HPDE6-E6E7 (cell line): ENCODE measurements around the gene PNMA1.
"Not testable (repeated sequence)": the region's sequence is repeated elsewhere in the genome, so short reads cannot be mapped to it uniquely, and the experiment has no call there.

Experiments used
- DNase-seq: peaks from one replicate; pipeline ENCODE4 v3.0.0; 2011; ENCODE audit warnings: missing footprints; ENCODE audit errors: extremely low spot score

PNMA1 gene

DNA sequence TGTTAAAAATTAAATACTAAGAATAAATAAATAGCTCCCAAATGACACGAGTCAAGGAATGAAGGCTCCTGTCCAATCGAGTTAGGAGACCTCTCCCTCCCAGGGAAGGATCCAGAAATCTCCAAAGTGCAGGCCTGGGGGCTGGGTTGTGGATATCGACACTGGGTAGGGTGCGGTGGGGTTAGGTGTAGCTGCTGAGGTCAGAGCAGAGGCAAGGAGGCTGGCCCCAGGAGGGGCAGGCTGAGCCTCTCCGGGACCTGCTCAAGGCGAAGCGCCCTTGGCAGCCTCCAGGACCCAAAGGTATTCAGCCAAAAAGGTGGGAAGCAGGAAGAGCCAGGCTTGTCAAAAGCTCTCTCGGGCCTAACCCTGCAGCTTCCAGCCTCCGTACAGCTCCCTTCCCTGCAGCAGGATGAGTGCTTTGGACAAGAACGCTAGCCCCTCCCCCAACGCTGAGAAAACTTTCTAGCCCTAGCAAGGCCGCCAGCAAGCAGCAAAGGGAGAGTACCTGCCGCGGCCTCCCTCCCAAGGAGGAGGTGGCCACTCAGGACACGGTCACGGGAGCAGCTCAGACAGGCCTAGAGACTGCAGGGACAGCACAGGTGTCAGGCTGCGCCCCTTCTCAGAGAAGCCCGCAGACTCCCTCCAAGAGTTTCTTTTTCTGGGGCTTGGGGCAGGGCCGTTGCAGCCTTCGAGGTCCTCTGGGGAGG, 3.7 kb upstream of the PNMA1 start:
- no peak for DNase-seq

DNA sequence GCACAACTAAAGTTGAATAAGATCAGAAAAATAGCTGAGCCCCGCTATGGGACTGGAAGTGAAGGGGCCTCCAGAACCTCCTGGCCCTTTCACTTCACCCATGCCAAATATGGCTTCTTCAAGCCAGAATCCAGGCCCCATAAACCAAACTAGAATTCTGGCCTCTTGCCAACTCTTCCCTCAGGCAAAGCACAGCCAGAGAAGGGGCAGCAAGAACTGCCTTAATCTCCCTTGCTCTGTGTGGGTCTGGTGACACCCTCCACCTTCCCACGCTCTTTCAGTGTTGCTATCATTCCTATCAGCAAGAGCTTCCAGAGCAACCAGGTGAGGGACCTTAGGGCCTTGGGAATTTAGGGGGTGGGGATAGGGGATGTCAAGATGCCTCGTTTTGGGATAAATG, 3.1 kb upstream of the PNMA1 start:
- no peak for DNase-seq

DNA sequence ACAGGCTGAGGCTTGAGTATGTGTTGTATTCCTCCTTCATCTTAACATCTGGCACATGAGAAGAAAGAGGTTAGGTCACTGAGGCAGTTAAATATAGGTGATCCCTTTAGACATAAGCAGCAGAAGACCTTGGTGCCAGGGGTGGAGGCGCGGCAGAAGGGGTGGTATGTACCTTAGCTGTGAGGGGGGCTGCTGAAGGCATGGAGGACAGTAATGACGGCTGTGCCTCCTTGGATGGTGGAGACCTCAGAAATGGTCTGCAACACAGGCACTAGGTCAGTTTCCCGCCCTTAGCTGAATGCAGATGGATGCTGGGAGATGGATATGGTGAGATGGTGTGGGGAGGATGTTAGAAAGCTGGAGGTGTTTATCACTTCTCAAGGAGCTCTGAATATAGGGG, 1.5 kb upstream of the PNMA1 start:
- no peak for DNase-seq

DNA sequence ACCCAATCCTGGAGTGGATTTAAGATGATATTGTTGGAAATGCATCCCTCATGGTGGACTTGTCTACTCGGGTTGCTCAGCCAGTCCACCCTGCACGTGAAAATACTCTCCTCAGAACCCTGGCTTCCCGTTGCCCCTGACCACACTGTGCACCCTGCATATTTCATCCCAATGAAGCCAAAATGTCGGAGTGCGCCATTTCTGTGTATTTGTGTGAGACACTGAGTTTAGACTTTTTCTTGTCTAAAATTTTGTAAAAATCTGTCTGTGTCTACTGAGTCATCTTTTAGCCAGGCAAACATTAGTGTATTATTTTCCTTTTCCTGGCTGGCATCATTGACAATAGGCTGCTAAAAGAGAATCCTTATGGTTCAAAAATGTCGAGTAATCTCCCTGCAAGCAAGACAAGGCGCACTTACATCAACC, 485 bp upstream of the PNMA1 start:
- no peak for DNase-seq

DNA sequence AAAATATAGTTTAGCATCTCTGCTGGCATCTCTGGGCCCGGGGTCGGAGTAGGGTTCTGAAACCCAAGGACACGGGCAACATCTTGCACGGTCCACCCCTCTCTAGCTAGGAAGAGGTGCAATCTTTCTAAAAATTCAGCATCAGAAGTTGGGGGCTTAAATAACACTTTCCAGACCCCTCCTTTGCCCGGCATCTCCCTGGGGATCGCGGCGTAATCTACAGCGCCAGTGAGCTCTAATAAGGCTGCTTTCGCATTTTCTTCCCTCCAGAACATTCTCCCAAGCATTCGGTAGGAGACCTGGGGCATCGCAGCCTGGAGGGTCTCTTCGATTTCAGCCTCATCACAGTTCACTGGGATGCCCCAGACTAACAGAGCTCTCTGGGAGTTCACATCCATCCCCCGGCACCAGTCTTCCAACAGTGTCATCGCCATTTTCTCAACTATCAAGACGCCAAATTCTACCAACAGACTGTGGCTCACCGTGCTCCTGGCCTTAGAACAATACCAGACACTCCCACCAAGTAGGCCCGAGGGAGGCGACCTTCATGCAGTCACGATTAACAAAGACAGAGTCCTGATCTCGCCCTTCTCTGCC, 880 bp downstream of the PNMA1 start:
- no peak for DNase-seq

DNA sequence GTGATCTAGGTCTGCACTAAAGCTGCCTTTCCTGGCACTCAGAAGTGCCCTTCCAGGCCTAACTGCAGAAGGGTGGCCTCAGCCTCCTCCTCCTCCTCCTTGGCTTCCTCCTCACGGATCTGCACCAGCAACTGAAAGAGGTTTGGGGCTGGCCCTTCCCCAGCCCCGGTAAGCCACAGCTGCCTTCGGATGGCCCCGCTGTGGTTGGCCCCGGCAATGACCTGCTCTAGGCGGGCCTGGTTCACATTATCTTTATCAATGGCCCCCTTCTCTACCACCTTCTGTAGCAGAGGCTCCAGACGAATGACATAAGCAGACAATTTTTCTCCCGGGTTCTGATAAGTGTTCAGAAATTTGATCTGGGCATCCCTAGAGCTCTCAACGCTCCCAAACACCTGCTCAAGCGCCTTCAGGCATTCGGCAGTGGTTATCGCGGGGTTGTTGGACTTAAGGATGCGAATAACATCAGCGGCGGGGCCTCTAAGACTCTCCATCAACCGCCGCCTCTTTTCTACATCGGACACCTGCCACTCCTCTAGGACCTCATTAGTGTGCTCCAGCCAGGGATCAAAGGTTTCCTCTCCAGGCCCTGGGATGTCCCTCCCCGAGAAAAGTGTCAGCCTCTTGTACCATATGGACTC, 1.5 kb downstream of the PNMA1 start:
- DNase-seq, result no peak

DNA sequence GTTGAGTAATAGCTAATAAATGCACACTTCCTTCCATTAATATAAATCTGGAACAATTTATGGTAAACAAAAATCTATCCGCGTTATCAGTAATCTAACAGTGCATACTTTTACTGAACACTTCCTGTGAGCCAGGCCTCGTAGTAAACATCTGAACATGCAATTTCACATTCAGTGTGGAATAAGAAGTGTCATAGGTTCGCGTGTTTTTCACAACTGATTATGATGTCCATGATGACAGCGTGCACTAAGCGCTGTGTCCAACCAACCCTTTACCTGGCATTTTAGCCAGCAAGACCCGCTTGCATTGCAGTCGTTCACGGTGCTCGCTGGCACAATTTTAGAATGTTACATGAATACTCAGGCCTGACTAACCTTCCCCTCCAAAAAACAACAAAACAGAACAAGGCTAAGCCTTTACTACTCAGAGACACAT, 2.1 kb downstream of the PNMA1 start:
- no peak for DNase-seq

DNA sequence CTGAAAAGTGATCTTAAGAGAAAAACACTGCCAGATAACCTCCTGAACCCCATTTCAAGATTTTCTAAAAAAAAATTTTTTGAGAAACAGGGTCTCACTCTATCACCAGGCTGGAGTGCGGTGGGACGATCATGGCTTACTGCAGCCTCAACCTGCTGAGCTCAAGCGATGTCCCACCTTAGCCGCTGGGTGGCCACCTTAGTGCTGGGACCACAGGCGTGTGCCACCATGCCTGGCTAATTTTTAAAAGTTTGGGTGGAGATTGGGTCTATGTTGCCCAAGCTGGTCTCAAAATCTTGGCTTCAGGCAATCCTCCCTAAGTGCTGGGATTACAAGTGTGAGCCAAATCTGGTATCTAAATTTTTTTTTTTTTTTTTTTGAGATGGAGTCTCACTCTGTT, 3.4 kb downstream of the PNMA1 start:
- DNase-seq, result no peak

DNA sequence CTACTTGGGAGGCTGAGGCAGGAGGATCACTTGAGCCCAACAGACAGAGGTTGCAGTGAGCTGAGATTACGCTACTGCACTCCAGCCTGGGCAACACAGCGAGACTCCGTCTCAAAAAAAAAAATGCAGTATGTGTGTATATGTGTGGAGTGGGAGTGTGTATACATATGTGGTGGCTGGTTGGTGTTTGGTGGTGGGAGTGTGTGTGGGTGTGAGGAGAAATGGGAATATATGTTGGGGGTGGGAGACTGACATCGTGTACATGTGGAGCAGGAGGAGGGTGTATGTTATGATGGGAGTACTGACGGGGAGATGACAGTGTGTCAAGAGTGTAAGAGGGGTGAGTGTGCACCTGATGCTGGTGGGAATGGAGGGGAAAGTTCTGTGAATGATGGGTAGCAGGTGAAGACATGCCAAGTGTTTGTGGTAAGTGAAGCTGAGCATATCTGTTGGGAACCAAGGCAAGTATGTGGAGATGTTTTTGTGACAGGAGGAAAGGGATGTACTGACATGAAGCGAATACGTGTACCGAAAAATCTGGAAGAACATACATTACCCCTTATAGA, 4.2 kb downstream of the PNMA1 start:
- DNase-seq, result no peak

DNA sequence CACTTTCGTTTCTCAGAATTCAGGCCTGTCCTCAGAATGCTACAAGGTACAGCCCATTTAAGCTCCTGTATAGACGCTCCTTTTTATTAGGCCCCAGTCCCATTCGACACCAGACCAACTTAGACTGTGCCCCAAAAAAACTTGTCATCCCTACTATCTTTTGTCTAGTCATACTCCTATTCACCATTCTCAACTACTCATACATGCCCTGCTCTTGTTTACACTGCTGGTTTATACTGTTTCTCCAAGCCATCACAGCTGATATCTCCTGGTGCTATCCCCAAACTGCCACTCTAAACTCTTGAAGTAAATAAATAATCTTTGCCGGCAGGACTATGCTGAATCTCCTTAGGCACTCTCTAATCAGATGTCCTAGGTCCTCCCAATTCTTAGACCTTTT, 6.1 kb downstream of the PNMA1 start:
- DNase-seq, result not testable (repeated sequence)

DNA sequence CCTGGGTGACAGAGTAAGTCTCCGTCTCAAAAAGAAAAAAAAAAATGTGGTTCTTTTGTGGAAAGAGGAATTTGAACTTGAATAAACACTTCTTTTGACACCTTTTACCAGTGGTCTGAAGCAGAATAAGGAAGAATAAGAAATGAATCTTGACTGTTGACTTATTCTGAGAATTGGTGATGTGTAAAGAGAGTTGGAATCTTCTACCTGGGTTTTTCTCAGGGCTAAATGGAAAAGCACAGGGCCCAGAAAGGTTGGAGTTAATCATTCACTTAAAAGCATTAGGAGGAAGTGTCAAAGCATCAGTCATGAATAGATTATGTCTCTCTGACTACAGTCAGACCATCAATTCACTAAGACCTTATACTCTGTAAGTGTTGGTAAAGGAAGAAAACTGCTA, 13.9 kb downstream of the PNMA1 start:
- DNase-seq, result no peak

DNA sequence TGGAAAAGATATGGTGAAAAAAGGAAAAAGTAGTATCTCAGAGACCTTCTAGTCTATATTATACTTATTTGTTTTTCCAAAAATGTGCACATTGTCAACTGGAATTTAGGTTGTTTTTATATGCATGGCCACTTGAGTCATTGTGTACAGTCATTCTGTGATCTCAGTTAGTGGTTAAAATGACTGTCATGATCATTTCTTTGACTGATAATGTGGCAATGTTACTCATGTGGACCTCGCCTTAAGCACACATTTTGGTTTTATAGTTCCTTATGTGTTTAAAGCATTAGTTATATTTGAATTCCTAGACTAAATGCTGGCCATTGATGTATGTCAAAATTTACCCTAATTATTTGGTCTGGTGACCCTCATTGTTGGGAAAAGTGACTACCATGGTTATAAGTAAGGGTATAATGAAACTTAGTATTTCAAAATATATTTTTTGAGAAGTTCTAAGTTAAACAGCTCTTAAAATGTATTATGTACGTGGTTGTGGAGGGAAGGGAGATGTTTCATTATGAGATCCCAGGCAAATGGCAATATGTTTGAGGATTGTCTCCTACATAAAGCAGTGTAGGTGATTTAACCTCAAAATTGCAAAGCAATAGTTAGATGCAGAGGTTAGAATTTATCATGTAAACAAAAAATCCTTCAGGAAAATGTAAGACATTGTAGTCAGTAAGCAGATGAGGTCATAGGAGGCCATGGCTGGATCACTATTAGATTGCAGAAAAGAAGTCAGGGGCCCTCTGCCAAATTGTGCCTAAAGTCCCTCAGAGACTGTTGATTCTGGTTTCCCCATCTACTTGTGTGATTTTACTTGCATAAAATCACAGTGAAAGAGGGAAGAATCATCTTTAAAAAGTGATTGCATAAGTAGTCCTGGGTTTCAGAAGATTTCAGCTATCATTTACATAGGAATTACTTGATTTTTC, 17.5 kb downstream of the PNMA1 start:
- no peak for DNase-seq

DNA sequence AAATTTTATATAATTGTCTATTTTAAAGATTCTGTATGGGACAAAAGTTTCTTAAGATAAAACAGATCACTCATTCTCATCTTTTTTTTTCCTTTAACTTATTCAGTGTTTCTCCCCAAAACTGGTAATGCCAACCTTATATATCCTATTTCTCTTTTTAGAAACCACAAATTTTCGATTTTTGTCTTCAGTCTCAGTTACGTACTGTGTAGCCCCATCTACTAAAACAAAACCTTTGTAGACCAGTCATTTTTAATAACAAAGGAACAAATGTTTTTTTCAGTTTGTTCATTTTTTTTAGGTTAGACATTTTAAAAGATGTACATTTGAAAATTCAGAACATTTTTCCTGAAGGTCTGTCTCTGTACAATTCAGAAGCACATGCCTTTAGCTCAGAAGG, 18.2 kb downstream of the PNMA1 start:
- no peak for DNase-seq

DNA sequence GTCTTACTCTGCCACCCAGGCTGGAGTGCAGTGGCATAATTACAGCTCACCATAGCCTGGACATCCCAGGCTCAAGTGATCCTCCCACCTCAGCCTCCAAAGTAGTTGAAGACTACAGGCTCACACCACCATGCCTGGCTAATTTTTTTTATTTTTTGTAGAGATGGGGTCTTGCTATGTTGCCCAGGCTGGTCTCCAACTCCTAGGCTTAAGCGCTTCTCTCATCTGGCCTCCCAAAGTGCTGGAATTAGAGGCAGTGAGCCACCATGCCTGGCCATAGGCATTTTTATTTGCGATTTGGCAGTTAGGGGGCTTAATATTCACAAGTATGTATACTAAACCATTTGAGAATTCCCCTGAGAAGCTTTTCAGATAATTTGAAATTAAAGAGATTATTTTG, 19.1 kb downstream of the PNMA1 start:
- no peak for DNase-seq

DNA sequence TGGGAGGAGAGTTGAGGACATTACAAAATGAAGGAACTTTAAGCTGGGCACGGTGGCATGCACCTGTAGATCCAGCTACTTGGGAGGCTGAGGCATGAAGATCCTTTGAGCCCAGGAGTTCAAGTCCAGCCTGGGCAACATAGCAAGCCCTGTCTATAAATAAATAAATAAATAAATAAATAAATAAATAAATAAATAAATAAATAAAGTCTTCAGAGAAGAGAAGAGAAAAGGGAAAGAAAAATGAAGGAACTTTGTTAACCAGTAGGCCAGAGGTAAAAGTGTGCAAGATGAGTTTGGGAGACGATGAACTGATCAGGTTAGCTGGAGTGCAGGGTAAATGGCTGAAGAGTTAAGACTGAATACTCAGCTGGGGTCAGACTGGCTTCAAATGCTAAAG, 20.1 kb downstream of the PNMA1 start:
- no peak for DNase-seq

DNA sequence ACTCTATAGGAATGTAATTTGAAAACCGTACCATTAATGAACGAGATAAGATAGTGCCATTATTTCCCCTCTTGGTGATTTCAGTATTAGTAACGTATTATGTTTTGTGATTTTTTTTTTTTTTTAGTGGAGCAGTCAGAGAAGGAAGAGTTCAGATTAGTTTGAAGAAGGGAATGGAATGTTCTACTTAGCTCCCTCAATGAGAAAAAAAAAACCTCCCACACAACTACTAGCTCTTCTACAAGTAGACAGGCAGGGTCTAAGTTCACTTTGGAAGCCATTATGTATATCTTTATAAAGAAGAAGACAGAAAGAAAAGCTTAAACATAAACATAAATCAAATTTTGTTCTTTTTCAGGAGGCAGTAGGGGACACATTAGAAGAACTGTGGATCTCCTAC, 27.3 kb downstream of the PNMA1 start:
- DNase-seq, result no peak

DNA sequence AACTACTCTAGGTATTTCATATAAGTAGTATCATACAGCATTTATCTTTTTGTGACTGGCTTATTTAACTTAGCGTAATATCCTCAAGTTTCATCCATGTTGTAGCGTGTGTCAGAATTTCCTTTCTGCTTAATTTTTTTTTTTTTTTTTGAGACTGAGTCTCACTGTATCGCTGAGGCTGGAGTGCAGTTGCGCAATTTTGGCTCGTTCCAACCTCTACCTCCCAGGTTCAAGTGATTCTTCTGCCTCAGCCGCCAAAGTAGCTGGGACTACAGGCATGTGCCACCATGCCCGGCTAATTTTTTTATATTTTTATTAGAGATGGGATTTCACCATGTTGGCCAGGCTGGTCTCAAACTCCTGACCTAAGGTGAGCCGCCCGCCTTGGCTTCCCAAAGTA, 28.9 kb downstream of the PNMA1 start:
- DNase-seq, result no peak

DNA sequence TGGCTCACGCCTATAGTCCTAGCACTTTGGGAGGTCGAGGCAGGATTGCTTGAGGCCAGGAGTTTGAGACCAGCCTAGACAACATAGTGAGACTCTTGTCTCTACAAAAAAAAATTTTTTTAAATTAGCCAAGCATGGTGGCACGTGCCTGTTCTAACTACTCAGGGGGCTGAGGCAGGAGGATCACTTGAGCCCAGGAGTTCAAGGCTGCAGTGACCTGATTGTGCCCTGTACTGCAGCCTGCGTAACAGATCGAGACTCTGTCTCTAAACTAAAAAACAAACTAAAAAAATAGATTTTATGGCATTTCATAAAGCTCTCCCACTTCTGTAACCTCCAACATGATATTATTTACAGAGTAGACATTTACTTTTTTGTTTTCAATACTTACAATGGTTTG, 29.6 kb downstream of the PNMA1 start:
- DNase-seq, result no peak

DNA sequence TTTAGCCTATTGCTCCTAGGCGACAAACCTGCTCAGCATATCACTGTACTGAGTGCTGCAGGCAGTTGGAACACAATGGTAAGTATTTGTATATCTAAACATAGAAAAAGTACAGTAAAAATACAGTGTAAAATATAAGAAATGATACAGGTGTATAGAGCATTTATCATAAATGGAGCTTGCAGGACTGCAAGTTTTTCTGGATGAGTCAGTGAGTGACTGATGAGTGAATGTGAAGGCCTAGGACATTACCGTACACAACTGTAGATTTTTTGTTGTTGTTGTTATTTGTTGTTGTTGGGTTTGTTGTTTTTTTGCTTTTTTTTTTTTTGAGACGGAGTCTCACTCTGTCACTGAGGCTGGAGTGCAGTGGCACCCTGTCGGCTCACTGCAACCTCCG, 33.4 kb downstream of the PNMA1 start:
- DNase-seq, result no peak

DNA sequence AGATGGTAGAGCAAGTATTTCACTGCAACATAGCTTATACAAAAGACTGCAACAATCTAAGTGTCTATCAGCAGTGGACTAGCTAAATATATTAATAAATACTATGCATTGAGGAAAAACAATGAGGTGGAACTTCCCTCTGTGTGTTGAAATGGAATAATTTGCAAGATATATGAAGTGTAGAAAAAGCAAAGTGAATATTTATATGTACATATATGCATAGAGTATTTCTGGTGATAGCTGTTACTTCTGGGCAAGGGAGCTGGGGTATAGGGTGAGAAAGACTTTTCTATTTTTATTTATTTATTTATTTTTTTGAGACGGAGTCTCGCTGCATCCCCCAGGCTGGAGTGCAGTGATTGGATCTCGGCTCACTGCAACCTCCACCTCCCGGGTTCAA, 35.5 kb downstream of the PNMA1 start:
- no peak for DNase-seq

DNA sequence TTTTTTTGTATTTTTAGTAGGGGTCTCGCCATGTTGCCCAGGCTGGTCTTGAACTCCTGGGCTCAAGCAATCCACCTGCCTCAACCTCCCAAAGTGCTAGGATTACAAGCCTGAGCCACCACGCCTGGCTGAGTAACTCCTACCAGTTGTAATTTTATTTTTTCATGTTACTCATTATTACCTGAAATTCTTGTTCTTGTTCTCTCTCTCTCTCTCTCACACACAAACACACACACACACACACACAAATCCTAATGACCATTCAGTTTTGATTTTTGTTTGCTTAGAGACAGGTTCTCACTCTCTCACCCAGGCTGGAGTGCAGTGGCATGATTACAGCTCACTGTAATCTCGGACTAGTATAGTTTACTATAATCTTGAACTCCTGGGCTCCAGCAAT, 39.2 kb downstream of the PNMA1 start:
- no peak for DNase-seq

DNA sequence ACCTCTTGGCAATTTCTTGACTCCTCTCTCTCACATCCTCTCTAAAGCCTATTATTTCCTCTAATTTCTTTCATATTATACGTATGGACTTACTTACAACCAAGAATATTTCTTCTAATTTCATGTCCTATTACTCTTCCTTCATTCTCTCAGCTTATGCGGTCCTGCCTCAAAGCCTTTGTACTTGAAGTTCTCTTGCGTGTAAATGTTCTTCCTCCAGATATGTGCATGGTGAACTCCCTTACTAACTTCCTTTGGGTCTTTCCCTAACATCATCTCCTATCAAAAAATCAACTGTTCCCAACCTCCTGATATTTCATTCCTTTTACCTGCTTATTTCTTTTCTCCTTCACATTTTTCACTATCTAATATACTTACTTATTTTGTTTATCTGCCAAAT, 46.3 kb downstream of the PNMA1 start:
- no peak for DNase-seq
